ENCODE measurements around the gene SLC28A3. TPM values are rescaled to one million over a fixed set of nuclear protein-coding genes. Genes with fewer than 3 reads are reported as not detected.

The SLC28A3 gene
- total RNA-seq, 1 donor, result 0.72 TPM

- Histone ChIP-seq H3K36me3 (ENCODE audit: insufficient read depth, low read length) (no peaks in the 10 kb centered on the region), H2AFZ (ENCODE audit: low read length) (peak overlapping the region; percentile 50), H3K27me3 (ENCODE audit: insufficient read depth, low read length) (peaks cover 2% of the 10 kb centered on the region)
These were observed 16.7 kb downstream of the SLC28A3 start for GRCh38 chr9:84323858-84324257.

DNA sequence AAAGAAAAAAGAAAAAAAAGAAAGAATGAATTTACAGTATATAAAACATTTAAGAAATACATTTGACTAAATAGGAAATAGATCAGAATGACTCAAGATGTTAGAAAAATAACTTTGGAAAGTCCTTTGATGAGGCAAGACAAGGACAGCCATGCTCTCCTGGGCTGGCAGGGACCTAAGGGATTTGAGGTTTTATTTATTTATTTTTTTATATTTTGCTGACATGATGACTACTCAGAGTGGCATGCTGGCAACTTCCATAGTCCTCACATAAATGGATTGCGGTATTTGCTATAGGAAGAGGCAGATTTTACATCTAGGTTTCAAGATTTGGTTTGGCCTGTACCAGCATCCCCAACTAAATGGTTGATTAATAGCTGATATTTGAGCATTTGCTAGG is 17.7 kb downstream of the SLC28A3 start:
- H3K27me3 ChIP-seq (ENCODE audit: insufficient read depth, low read length), result peaks cover 2% of the 10 kb centered on the region
- no peak overlapping the region for H3K4me3 ChIP-seq (ENCODE audit: insufficient read depth, low read length)
- peaks cover 32% of the 10 kb centered on the region for H3K4me1 ChIP-seq (ENCODE audit: insufficient read depth, low read length)
- no peaks in the 10 kb centered on the region for H3K9me3 ChIP-seq (ENCODE audit: low read depth, low read length)
- peak overlapping the region; percentile 30 for H3K4me2 ChIP-seq (ENCODE audit: insufficient read depth, low read length)
- TF ChIP-seq CTCF (IDR thresholded peaks at IDR 0.05; ENCODE audit: extremely low read depth, low read depth, low read length), result no peak
- DNase-seq (ENCODE audit: insufficient read length, low spot score, missing footprints), result no peak
- no peaks in the 10 kb centered on the region for H3K79me2 ChIP-seq (ENCODE audit: insufficient read depth, low read length)
- no peak overlapping the region for H2AFZ ChIP-seq (ENCODE audit: low read length)
- H3K36me3 ChIP-seq (ENCODE audit: insufficient read depth, low read length), result no peaks in the 10 kb centered on the region
- H3K27ac ChIP-seq (ENCODE audit: low read depth, low read length), result peak overlapping the region; percentile 41
- no peaks in the 10 kb centered on the region for H4K20me1 ChIP-seq (ENCODE audit: insufficient read depth, low read length)

More at GRCh38 chr9:84323858-84324257, 16.7 kb downstream of the SLC28A3 start:
- DNase-seq (ENCODE audit: insufficient read length, low spot score, missing footprints), result no peak
- Histone ChIP-seq H3K79me2 (ENCODE audit: insufficient read depth, low read length) (no peaks in the 10 kb centered on the region), H3K27ac (ENCODE audit: low read depth, low read length) (no peak overlapping the region), H4K20me1 (ENCODE audit: insufficient read depth, low read length) (no peaks in the 10 kb centered on the region), H3K9me3 (ENCODE audit: low read depth, low read length) (peaks cover 2% of the 10 kb centered on the region), H3K4me1 (ENCODE audit: insufficient read depth, low read length) (peaks cover 23% of the 10 kb centered on the region), H3K4me3 (ENCODE audit: insufficient read depth, low read length) (no peak overlapping the region), H3K4me2 (ENCODE audit: insufficient read depth, low read length) (no peak overlapping the region)
- no peak for TF ChIP-seq CTCF (IDR thresholded peaks at IDR 0.05; ENCODE audit: extremely low read depth, low read depth, low read length)

DNA sequence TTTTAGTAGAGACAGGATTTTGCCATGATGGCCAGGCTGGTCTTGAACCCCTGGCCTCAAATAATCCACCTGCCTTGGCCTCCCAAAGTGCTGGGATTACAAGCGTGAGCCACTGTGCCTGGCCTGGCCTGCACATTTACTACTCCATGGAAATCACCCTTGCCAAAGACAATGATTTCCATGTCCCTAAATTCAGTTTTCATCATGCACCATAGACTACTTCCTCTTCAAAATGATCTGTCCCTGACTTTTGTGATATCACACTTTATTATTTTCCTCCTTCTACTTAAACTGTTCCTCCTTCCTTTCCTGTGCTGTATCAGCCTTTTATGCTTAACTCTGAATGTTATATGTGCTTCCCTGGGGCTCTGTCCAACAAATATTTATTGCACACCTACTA is 20.3 kb downstream of the SLC28A3 start:
- no peak for DNase-seq (ENCODE audit: insufficient read length, low spot score, missing footprints)
- H3K4me3 ChIP-seq (ENCODE audit: insufficient read depth, low read length), result no peak overlapping the region
- H3K9me3 ChIP-seq (ENCODE audit: low read depth, low read length), result no peaks in the 10 kb centered on the region
- peaks cover 28% of the 10 kb centered on the region for H3K4me1 ChIP-seq (ENCODE audit: insufficient read depth, low read length)
- no peak overlapping the region for H3K27ac ChIP-seq (ENCODE audit: low read depth, low read length)
- H2AFZ ChIP-seq (ENCODE audit: low read length), result no peak overlapping the region
- no peak overlapping the region for H3K4me2 ChIP-seq (ENCODE audit: insufficient read depth, low read length)
- no peaks in the 10 kb centered on the region for H3K79me2 ChIP-seq (ENCODE audit: insufficient read depth, low read length)
- H3K27me3 ChIP-seq (ENCODE audit: insufficient read depth, low read length), result peaks cover 2% of the 10 kb centered on the region
- no peaks in the 10 kb centered on the region for H4K20me1 ChIP-seq (ENCODE audit: insufficient read depth, low read length)
- H3K36me3 ChIP-seq (ENCODE audit: insufficient read depth, low read length), result no peaks in the 10 kb centered on the region
- no peak for TF ChIP-seq CTCF (IDR thresholded peaks at IDR 0.05; ENCODE audit: extremely low read depth, low read depth, low read length)

- Histone ChIP-seq H3K27ac (ENCODE audit: low read depth, low read length) (no peak overlapping the region), H3K9me3 (ENCODE audit: low read depth, low read length) (no peaks in the 10 kb centered on the region), H3K4me2 (ENCODE audit: insufficient read depth, low read length) (no peak overlapping the region), H3K36me3 (ENCODE audit: insufficient read depth, low read length) (no peaks in the 10 kb centered on the region), H3K79me2 (ENCODE audit: insufficient read depth, low read length) (no peaks in the 10 kb centered on the region), H3K27me3 (ENCODE audit: insufficient read depth, low read length) (peaks cover 2% of the 10 kb centered on the region), H2AFZ (ENCODE audit: low read length) (no peak overlapping the region), H3K4me1 (ENCODE audit: insufficient read depth, low read length) (peaks cover 28% of the 10 kb centered on the region), H4K20me1 (ENCODE audit: insufficient read depth, low read length) (no peaks in the 10 kb centered on the region), H3K4me3 (ENCODE audit: insufficient read depth, low read length) (no peak overlapping the region)
- no peak for TF ChIP-seq CTCF (IDR thresholded peaks at IDR 0.05; ENCODE audit: extremely low read depth, low read depth, low read length)
- DNase-seq (ENCODE audit: insufficient read length, low spot score, missing footprints), result no peak
These were observed 20.9 kb downstream of the SLC28A3 start for GRCh38 chr9:84319632-84320031.

Measured in osteoblast (primary cell).